ENCODE measurements around the gene FADD. TPM values are rescaled to one million over a fixed set of nuclear protein-coding genes. Genes with fewer than 3 reads are reported as not detected.
"Not testable (repeated sequence)": the region's sequence is repeated elsewhere in the genome, so short reads cannot be mapped to it uniquely, and the experiment has no call there.

Gene FADD
- total RNA-seq, 1 donor from 2014 or later: 32.7 TPM

DNA sequence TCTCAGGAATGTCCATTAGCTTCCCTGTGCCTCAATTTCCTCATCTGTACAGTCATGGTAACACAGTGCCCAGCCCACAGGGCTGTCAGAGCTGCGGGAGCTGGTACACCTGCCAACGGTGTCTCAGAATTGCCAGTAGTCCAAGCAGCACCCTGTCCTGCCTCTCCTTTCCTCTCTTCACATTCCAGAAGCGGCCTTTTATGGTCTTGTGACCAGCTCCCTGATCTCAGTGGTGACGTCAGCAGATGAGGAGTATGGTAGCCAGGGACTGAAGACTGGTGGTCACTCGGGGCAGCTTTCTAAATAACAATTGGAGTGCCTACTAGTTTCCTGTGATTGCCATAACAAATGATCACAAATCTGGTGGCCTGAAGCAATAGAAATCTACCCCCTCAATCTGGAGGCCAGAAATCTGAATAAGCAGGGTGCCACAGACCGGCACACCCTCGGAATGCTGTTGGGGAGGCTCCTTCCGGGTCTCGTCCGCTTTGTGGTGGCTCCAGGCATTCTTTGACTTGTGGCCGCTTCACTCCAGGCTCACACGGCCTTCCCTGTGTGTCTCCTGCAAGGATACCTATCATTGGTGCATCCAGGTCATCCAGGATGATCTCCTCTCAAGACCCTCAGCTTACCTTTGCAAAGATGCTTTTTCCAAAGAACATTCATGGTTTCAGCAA lies 2.1 kb downstream of the FADD start:
- DNase-seq (ENCODE audit: low spot score): no peak

DNA sequence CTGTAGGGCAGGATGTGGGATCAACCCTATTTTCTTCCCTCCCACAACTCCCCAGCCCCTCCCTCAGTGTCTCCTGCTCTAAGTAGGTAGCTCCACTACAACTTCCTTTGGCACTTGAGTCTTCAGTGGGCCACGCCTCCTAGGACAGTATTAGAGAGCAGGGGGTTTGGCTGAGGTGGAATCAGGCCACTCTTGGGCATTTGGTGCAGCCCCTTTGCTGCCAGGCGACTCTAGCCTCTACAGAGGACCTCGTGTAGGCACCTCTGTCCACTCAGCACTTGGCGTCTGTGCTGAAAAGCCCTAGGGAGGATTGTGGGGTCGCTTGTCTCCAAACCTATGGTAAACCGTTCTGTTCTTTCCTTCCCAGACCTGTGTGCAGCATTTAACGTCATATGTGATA lies 2.7 kb downstream of the FADD start:
- no peak for DNase-seq (ENCODE audit: low spot score)

DNA sequence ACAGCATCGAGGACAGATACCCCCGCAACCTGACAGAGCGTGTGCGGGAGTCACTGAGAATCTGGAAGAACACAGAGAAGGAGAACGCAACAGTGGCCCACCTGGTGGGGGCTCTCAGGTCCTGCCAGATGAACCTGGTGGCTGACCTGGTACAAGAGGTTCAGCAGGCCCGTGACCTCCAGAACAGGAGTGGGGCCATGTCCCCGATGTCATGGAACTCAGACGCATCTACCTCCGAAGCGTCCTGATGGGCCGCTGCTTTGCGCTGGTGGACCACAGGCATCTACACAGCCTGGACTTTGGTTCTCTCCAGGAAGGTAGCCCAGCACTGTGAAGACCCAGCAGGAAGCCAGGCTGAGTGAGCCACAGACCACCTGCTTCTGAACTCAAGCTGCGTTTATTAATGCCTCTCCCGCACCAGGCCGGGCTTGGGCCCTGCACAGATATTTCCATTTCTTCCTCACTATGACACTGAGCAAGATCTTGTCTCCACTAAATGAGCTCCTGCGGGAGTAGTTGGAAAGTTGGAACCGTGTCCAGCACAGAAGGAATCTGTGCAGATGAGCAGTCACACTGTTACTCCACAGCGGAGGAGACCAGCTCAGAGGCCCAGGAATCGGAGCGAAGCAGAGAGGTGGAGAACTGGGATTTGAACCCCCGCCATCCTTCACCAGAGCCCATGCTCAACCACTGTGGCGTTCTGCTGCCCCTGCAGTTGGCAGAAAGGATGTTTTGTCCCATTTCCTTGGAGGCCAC lies 3.3 kb downstream of the FADD start:
- DNase-seq (ENCODE audit: low spot score): no peak

DNA sequence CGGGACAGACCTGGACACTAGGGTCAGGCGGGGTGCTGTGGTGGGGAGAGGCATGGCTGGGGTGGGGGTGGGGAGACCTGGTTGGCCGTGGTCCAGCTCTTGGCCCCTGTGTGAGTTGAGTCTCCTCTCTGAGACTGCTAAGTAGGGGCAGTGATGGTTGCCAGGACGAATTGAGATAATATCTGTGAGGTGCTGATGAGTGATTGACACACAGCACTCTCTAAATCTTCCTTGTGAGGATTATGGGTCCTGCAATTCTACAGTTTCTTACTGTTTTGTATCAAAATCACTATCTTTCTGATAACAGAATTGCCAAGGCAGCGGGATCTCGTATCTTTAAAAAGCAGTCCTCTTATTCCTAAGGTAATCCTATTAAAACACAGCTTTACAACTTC lies 3.9 kb downstream of the FADD start:
- DNase-seq (ENCODE audit: low spot score): no peak

DNA sequence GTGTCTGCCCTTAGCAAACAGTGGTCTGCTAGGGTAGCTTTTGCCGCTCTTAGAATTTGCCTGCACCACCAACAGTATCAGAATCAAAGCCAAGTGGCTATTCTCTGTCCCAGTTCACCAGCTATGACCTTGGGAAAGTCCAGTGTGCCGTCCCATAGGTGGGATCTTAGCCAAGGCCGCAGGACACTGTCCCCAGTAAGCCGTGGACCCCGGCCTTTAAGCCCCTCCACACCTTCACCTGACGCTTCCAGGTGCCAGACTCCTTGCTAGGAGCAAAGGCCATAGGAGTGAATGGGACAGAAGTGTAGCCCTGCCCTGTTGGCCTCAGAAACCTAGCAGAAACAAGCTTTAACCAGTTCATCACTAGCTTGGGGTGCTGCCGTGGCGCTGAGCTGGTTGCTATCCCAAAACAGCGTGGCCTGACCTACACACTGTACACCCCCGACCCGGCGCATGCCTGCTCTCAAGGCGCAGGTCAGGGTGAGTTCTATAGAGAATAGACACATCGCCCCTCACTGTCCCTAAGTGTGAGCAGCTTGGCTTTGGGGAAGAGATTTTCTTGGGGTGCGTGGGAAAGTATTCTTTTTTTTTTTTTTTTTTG lies 4.5 kb downstream of the FADD start:
- DNase-seq (ENCODE audit: low spot score): no peak

DNA sequence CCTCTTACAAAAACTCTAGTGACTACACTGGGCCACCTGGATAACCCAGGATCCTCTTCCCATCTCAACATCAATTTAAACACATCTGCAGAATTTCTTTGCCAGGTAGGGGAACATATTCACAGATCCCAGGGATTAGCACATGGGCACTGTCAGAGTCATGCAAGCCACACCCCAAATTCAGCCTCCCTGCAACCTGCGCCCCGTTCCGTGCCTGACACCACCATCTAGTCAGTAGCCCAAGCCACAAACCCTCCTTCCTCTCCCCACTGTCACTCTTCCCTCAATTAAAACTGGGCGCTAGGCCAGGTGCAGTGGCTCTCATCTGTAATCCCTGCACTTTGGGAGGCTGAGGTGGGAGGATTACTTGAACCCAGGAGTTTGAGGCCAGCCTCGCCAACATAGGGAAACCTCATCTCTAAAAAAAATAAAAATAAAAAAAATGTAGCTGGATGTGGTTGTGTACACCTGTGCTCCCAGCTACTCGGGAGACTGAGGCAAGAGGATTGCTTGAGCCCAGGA lies 6.4 kb downstream of the FADD start:
- DNase-seq (ENCODE audit: low spot score): no peak

DNA sequence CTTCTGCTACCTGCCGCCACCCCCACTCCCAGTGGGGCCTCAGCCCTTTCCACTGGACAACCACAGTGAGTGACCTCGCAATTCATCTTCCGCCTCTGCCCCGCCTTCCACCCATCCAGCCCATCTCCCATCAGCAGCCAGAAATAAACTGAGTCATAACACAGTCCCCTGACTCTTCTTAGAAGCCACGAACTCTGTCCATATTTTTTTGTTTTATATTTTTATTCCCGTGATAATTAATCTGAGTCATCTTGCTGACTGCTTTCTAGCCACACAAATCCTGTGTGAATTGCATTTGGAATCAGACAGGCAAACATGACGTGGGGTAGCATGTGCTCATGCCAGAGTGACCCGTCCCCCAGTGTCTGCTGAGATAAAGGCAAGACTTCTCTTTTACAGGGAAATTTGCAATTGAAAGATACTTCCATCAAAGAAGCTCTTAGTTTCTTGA lies 7.0 kb downstream of the FADD start:
- no peak for DNase-seq (ENCODE audit: low spot score)

DNA sequence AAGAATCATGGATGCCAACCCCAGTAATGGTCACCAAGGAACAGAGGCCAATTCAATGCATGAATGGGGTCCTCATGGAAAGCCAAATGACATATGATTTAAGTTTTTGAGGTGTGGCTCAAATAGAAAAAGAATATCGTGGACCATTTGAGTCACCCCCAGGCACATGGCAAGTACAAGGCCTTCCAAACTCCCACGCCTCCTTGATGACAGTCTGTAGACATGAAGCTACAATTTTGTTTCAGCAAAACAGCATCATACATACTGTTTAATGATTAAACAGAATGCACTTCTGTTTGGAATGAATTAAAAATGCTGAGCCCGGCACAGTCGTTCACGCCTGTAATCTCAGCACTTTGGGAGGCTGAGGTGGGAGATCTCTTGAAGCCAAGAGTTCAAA lies 7.4 kb downstream of the FADD start:
- DNase-seq (ENCODE audit: low spot score): no peak

DNA sequence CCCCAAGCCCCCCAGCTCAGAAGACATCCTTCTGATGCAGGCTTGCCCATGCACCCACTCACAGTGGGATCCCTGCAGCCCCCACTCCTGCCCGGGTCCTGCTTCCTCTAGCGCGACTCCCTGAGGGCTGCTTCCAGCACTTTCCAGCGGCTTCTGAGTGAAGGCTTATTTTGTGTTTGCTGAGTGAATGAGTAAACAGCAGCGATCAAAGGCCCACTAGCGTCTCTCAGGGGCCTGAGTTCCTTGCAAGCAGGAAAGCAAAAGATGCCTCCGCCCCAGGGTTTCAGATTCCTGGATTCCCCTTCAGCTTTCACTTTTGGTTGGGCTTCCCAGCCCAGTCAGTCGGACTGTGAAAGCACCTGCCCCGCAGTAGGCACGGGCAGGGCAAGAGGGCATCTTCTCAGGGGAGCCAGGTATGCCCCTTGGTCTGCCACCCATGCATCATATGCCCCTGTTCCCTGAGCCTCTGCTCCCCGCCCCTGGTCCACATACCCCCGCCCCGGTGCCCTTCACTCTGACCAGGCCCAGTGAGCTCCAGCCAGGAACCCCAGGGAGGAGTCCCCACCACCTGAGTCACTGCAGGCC lies 9.2 kb downstream of the FADD start:
- peak; percentile 44 for DNase-seq (ENCODE audit: low spot score)

DNA sequence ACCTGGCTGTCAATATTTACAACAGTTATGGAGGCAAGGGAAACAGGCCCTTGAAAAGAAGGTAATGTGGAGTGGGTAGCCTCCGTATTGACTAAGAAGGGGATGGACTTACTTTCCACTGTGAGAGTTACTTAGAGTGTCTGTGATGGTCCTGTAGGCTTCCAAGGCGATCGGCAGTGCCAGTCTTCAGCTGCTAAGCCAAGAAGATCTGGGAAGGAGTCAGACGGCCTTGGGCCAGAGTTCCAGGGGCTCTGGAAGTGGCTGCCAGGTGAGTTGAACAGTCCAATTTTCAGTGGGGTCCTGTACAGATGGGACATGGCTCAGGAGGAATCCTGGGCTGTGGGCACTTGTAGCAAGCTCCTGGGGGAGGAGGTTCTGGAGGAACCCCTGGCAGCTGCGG lies 14.3 kb downstream of the FADD start:
- not testable (repeated sequence) for DNase-seq (ENCODE audit: low spot score)

DNA sequence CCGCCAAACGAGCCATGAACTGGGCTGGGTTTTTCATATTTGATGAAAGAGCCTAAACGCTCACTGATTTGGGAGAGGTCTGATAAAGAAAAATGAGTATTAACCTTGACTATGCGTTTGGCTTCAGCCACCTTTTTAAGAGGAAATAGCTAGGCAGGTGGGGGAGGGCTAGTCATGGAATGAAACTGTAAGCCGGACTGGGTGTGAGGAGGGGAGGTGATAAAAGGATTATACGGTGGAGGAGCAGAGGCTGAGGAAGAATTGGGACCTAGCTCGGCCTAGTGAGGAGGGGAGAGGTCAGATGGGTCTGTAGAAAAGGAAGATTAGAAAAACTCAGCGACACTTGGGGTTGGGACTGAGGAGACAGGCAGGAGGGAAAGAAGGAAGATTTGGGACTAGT lies 15.0 kb downstream of the FADD start:
- not testable (repeated sequence) for DNase-seq (ENCODE audit: low spot score)

DNA sequence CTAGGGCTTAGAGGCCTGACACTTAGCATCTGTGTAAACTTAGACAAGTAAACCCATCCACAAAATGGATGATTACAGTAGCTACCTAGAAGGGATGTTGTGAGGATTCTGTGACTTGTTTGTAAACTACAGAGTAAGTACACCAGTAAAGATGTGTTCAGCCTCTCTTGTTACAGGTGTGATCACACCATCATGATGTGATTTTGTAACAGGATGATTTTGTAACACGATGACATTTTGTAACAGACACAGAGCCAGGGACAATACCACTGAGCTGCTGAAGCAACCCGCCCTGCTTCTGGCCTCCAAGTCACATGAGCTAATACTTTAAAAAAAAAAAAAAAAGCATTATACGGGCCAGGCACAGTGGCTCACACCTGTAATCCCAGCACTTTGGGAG lies 17.0 kb downstream of the FADD start:
- no peak for DNase-seq (ENCODE audit: low spot score)

DNA sequence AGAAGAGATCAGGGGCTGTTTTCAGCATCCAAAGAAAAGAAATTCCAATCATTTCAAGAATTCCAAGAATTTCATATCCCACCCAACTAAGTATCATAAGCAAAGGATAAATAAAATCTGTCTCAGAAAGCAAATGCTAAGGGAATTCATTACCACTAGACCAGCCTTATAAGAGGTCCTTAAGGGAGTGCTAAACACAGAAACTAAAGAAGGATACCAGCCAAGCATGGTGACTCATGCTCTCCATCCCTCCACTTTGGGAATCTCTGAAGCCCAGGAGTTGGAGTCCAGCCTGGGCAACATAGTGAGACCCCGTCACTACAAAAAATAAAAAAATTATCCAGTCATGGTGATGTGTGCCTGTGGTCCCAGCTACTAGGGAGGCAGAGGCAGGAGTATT lies 17.8 kb downstream of the FADD start:
- no peak for DNase-seq (ENCODE audit: low spot score)

DNA sequence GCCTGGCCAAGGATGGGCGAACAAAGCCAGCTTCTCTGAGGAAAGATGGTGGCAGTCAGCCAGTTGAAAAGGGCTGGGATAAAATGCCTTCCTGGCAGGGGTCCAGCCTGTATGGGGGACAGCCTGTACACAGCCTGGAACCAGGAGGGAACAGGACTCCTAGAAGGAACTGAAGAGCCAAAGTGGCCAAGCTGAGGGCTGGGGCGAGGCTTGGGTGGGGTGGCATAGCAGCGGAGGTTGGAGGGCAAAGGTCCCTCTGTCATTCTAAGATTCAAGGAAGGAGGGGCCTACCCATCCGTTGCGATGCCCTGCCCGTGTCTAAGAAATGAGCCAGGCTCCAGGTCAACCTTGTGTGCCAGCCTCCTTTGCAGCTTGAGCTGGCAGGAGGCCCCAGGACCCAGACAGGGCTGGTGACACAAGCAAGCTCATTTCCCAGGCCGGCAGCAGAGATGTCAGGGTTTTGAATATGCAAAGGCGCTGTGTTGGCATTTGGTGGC lies 22.6 kb downstream of the FADD start:
- DNase-seq (ENCODE audit: low spot score): peak; percentile 78

DNA sequence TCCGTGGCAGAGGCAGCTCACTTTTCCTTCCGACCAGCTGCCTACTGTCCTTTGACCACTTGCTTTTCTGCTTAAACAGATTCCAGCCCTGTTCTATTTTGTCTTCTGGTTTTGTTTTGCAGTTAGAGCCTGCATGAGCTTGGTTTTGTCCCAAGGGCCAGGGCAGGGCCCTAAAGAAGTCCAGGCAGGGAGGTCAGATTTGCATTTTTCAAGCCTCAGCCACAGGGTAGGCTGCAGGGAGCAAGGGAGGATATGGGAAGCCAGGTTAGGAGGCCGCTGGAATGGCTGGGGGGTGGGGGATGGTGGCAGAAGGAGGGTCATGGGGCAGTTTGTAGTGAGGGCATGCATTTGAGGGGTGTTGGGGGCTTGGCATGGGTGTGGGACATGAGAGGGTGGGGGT lies 23.1 kb downstream of the FADD start:
- DNase-seq (ENCODE audit: low spot score): no peak

DNA sequence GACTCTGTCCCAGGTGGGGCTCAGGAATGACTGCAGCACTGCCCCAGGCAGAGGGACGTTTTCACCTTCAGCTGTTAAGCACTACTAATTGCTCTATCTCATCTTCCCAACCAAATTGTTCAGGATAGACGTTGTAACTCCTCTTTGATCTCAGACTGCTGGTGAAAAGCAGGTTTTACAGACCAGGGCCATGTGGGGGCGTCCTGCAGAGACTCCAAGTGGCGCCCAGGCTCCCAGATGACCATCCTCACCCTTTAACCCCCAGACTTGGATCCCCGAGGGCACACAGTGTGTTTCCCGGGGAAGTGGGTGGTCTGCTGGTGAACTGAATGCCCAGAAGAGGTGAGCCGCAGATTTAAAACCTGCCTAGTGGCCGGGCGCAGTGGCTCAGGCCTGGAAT lies 23.9 kb downstream of the FADD start:
- DNase-seq (ENCODE audit: low spot score): no peak

DNA sequence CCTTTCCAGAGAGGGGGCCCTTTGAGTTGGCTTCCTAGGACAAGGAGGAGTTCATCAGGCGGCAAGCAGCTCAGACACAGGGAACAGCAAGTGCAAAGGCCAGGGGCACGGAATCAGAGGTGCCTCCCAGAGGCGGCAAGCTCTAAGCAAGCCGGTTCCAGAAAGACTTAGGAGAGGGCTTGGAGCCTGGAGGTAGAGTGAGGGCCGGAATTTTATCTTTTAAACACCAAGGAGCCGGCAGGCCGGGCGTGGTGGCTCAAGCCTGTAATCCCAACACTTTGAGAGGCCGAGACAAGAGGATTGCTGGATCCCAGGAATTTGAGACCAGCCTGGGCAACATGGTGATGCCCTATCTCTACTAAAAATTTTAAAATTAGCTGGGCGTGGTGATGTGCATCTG lies 26.6 kb downstream of the FADD start:
- no peak for DNase-seq (ENCODE audit: low spot score)

DNA sequence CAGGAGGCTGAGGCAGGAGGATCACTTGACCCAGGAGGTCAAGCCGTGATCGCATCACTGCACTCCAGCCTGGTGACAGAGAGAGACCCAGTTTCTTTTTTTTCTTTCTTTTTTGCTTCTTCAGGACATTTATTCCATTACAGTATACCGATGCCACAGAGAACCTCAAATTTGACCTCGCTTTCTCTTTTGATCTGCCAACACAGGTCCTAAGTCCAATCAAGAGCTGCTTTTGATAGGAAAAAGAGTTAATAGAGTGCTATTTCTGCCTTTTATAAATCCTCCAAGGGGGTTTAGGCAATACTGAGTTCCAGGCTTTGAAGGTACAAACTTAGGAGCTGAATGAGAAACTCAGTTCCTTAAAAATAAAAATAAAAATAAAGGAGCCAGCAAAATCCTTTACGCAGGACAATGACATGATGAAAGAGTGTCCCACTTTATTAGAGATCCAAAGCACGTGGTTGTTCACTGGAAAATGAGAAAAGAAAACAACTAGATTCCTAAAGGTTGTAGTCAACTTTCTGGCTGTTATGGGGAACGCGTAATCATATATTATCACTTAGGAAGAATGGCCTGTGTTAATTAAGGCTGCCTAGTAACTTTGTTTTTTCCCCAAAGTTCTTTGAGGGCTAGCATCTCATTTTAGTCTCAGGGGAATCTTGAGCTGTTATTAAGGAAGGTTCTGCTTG lies 27.2 kb downstream of the FADD start:
- no peak for DNase-seq (ENCODE audit: low spot score)

DNA sequence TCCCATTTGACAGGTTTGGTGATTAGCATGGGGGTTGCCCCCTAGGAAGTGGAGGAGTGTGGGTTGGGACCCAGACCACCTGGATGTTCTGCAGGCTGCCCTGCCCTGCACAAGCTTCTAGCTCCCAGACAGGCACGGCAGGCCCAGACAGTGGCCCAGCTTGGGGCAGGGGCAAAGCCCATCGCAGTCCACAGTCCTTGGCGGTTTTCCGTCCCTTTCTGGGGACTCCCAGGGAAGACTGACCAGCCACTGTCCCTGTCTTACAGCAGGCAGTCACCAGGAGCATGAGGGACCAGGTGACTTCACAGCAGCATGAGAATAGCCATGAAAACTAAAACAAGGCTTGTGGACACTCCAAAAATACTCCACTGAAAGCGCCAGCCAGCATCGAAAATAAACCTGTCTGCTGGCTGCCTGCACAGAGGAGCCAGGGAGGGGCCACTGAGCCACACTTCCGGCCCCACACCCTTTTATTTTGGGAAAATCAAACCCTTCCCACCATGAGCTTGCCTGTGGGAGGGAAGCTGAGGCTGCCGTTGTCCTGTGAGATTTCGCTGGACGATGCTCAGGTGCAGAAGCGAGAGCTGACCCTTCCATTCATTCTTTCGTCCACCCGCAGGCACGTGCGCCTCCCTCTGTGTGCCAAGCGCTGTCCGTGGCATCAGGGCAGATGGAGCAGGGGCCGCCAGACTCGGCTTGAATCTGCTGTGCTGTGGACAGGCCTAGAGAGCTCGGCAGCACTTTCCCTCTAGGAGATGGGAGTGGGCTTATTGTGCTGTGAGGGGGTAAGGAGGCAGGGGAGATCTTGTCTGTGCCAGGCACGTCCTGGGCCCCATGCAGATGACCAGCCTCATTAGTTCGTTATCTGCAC lies 28.0 kb downstream of the FADD start:
- DNase-seq (ENCODE audit: low spot score): no peak

DNA sequence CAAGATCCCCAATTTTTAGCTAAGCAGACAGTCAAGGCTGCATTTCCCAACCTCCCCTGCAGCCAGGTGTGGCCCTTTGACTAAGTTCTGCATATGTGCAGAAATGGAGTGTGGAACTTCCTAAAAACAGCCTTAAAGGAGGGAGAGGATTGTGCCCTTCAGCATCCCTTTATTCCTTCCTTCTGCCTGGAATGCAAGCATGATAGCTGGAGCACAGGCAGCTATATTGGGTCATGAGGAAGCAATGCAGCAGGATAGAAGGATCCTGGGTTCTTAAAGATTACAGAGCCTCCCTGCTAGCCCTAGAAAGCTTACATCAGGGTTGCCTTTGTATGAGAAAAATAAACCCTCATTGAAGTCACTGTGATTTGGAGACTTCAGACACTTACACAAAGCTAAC lies 29.9 kb downstream of the FADD start:
- DNase-seq (ENCODE audit: low spot score): no peak

DNA sequence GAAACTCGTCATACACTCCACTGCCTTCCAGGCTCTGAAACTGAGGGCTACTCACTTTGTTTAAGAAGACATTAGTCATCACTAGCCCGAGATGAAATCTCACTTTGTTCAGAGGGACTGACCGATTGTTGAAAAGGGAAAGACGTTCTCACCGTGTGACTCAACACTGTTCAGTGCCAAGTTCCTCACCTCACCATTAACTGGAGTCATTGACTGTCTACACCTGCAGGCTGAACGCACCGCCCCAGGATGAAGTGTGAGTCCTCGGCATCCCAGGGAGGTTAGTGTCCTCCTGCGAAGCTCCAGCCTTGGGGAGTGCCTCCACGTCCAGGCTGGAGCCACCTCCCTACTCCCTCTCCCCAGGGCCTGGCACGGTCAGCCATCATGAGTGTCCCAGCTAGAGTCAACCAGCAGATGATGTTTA lies 30.4 kb downstream of the FADD start:
- peak; percentile 67 for DNase-seq (ENCODE audit: low spot score)

Data from mucosa of gallbladder (tissue), 1 donor.